ENCODE data around the gene RHEB. TPM values are rescaled to one million over a fixed set of nuclear protein-coding genes. Genes with fewer than 3 reads are reported as not detected.

RHEB gene
- total RNA-seq, 1 donor: 98.8 TPM

- no peak for DNase-seq (ENCODE audit: low read depth)
- no peak overlapping the region for H3K4me3 ChIP-seq (ENCODE audit: low read depth, low read length)
- no peak for TF ChIP-seq CTCF (IDR thresholded peaks at IDR 0.05; ENCODE audit: insufficient read depth, low read length)
Observed at GRCh38 chr7:151556592-151556991, 36.9 kb upstream of the RHEB start.

- no peak for TF ChIP-seq CTCF (IDR thresholded peaks at IDR 0.05; ENCODE audit: insufficient read depth, low read length)
- no peak for DNase-seq (ENCODE audit: low read depth)
- H3K4me3 ChIP-seq (ENCODE audit: low read depth, low read length): no peak overlapping the region
Observed at GRCh38 chr7:151553356-151553755, 33.7 kb upstream of the RHEB start.

- no peak for DNase-seq (ENCODE audit: low read depth)
- H3K4me3 ChIP-seq (ENCODE audit: low read depth, low read length): no peak overlapping the region
- TF ChIP-seq CTCF (IDR thresholded peaks at IDR 0.05; ENCODE audit: insufficient read depth, low read length): no peak
Observed at GRCh38 chr7:151552352-151553028, 32.8 kb upstream of the RHEB start.

- peak; percentile 9 for DNase-seq (ENCODE audit: low read depth)
- TF ChIP-seq CTCF (IDR thresholded peaks at IDR 0.05; ENCODE audit: insufficient read depth, low read length): no peak
- no peak overlapping the region for H3K4me3 ChIP-seq (ENCODE audit: low read depth, low read length)
Observed at GRCh38 chr7:151551820-151552219, 32.1 kb upstream of the RHEB start.

GRCh38 chr7:151550656-151551286 is 31.1 kb upstream of the RHEB start:
- DNase-seq (ENCODE audit: low read depth): peak; percentile 71
- TF ChIP-seq CTCF (IDR thresholded peaks at IDR 0.05; ENCODE audit: insufficient read depth, low read length): no peak
- no peak overlapping the region for H3K4me3 ChIP-seq (ENCODE audit: low read depth, low read length)

GRCh38 chr7:151549644-151550043 is 29.9 kb upstream of the RHEB start:
- no peak overlapping the region for H3K4me3 ChIP-seq (ENCODE audit: low read depth, low read length)
- DNase-seq (ENCODE audit: low read depth): no peak
- TF ChIP-seq CTCF (IDR thresholded peaks at IDR 0.05; ENCODE audit: insufficient read depth, low read length): no peak

Data from fibroblast of the aortic adventitia (primary cell).